Measurements from ENCODE around the gene ANKH. TPM values are rescaled to one million over a fixed set of nuclear protein-coding genes. Genes with fewer than 3 reads are reported as not detected.

Gene ANKH
- total and polyA plus RNA-seq, 4 donors, result 10.8 to 46.7 (median 17.2) TPM

GRCh38 chr5:14750712-14751111 is 120.9 kb downstream of the ANKH start:
- Histone ChIP-seq H3K9ac (ENCODE audit: insufficient read depth in 1 of 2, low read length in 2 of 2) (no peak overlapping the region), H3K9me3 (ENCODE audit: control insufficient read depth in 4 of 4, insufficient read depth in 3 of 4, low read length in 3 of 4) (no peaks in the 10 kb centered on the region), H3K4me1 (ENCODE audit: control insufficient read depth in 5 of 5, insufficient read depth in 5 of 5, low read length in 5 of 5) (no peaks in the 10 kb centered on the region), H3K27ac (ENCODE audit: low read depth in 1 of 2, low read length in 1 of 2) (no peak overlapping the region), H3K27me3 (ENCODE audit: control insufficient read depth in 3 of 3, insufficient read depth in 3 of 3, low read length in 2 of 3) (no peaks in the 10 kb centered on the region), H3K4me3 (no peak overlapping the region), H3K36me3 (ENCODE audit: control insufficient read depth in 4 of 4, insufficient read depth in 4 of 4, low read length in 4 of 4) (peaks cover 0 to 35% (median 7%) of the 10 kb centered on the region in 4 donors)
- ATAC-seq (ENCODE audit: insufficient read depth, low FRiP score), result no peak
- TF ChIP-seq CTCF (IDR thresholded peaks at IDR 0.05; ENCODE audit: control extremely low read depth, extremely low read depth), result no peak
- no peak for DNase-seq
- WGBS, 2 donors, result 82 to 96% methylated on average over 5 of the region's 5 CpGs

- ATAC-seq (ENCODE audit: insufficient read depth, low FRiP score) (no peak), DNase-seq (no peak)
- no peak for TF ChIP-seq CTCF (IDR thresholded peaks at IDR 0.05; ENCODE audit: control extremely low read depth, extremely low read depth)
- no peak overlapping the region for H3K27ac ChIP-seq (ENCODE audit: low read depth in 1 of 2, low read length in 1 of 2)
- no peaks in the 10 kb centered on the region for H3K9me3 ChIP-seq (ENCODE audit: control insufficient read depth in 4 of 4, insufficient read depth in 3 of 4, low read length in 3 of 4)
- no peaks in the 10 kb centered on the region for H3K27me3 ChIP-seq (ENCODE audit: control insufficient read depth in 3 of 3, insufficient read depth in 3 of 3, low read length in 2 of 3)
- 86 to 93% methylated on average over 4 of the region's 4 CpGs for WGBS, 2 donors
- no peak overlapping the region for H3K9ac ChIP-seq (ENCODE audit: insufficient read depth in 1 of 2, low read length in 2 of 2)
- no peak overlapping the region for H3K4me3 ChIP-seq
- no peaks in the 10 kb centered on the region for H3K4me1 ChIP-seq (ENCODE audit: control insufficient read depth in 5 of 5, insufficient read depth in 5 of 5, low read length in 5 of 5)
- peaks cover 0 to 32% (median 7%) of the 10 kb centered on the region in 4 donors for H3K36me3 ChIP-seq (ENCODE audit: control insufficient read depth in 4 of 4, insufficient read depth in 4 of 4, low read length in 4 of 4)
These were observed 121.9 kb downstream of the ANKH start for GRCh38 chr5:14749579-14750101.

GRCh38 chr5:14748180-14748900 is 123.2 kb downstream of the ANKH start:
- no peak for ATAC-seq (ENCODE audit: insufficient read depth, low FRiP score)
- WGBS, 2 donors, result 87 to 95% methylated on average over 12 of the region's 12 CpGs
- no peak for DNase-seq

More at GRCh38 chr5:14748180-14748900, 123.2 kb downstream of the ANKH start:
- no peaks in the 10 kb centered on the region for H3K4me1 ChIP-seq (ENCODE audit: control insufficient read depth in 5 of 5, insufficient read depth in 5 of 5, low read length in 5 of 5)
- peaks cover 0 to 32% (median 7%) of the 10 kb centered on the region in 4 donors for H3K36me3 ChIP-seq (ENCODE audit: control insufficient read depth in 4 of 4, insufficient read depth in 4 of 4, low read length in 4 of 4)
- no peaks in the 10 kb centered on the region for H3K9me3 ChIP-seq (ENCODE audit: control insufficient read depth in 4 of 4, insufficient read depth in 3 of 4, low read length in 3 of 4)
- no peak overlapping the region for H3K4me3 ChIP-seq
- no peak for TF ChIP-seq CTCF (IDR thresholded peaks at IDR 0.05; ENCODE audit: control extremely low read depth, extremely low read depth)
- no peak overlapping the region for H3K9ac ChIP-seq (ENCODE audit: insufficient read depth in 1 of 2, low read length in 2 of 2)
- H3K27ac ChIP-seq (ENCODE audit: low read depth in 1 of 2, low read length in 1 of 2), result no peak overlapping the region
- H3K27me3 ChIP-seq (ENCODE audit: control insufficient read depth in 3 of 3, insufficient read depth in 3 of 3, low read length in 2 of 3), result no peaks in the 10 kb centered on the region
